GM12872 (cell line): ENCODE measurements around the gene WDFY2.

ENCODE experiments used
- CTCF ChIP-seq: IDR thresholded peaks from 3 replicates; pipeline ENCODE4 v1.5.1; 2011; ENCODE audit warnings: low read depth, mild to moderate bottlenecking, low read length, moderate library complexity; ENCODE audit not compliant: insufficient read depth

Gene WDFY2

GRCh38 chr13:51697855-51698254 is 113.6 kb downstream of the WDFY2 start:
- TF ChIP-seq CTCF = no peak

GRCh38 chr13:51698352-51698751 is 114.1 kb downstream of the WDFY2 start:
- no peak for TF ChIP-seq CTCF

- TF ChIP-seq CTCF = no peak
Measured at GRCh38 chr13:51704399-51705313, 120.4 kb downstream of the WDFY2 start.

- TF ChIP-seq CTCF = no peak
Measured at GRCh38 chr13:51707461-51707860, 123.2 kb downstream of the WDFY2 start.

GRCh38 chr13:51713807-51714206 is 129.5 kb downstream of the WDFY2 start:
- no peak for TF ChIP-seq CTCF

- TF ChIP-seq CTCF = no peak
Measured at GRCh38 chr13:51714663-51715168, 130.5 kb downstream of the WDFY2 start.

GRCh38 chr13:51715613-51716012 is 131.4 kb downstream of the WDFY2 start:
- no peak for TF ChIP-seq CTCF
